ENCODE results near the gene RNF17.
"Not testable (repeated sequence)": the region's sequence is repeated elsewhere in the genome, so short reads cannot be mapped to it uniquely, and the experiment has no call there.

Gene RNF17

GRCh38 chr13:24742977-24743376 is 21.0 kb upstream of the RNF17 start:
- no peak for DNase-seq

DNA sequence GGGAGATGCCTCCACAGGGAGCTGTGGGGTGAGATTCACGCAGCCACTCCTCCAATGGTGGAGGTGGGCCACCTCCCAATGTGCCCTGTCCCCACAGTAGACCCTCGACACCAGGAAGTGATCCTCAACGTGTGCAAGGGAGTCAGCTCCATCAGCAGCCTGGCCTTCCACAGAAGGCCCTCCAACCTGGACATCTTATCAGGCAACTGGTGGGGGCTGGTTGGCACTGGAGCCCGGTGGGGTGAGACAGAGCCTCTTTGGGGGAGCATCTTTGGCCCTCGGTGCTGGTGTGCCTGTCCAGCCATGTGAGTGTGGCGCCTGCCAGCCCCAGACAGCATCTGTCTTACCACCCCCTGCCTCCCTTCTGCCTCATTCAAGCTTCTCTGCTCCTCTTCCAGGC is 19.7 kb upstream of the RNF17 start:
- no peak for DNase-seq

DNA sequence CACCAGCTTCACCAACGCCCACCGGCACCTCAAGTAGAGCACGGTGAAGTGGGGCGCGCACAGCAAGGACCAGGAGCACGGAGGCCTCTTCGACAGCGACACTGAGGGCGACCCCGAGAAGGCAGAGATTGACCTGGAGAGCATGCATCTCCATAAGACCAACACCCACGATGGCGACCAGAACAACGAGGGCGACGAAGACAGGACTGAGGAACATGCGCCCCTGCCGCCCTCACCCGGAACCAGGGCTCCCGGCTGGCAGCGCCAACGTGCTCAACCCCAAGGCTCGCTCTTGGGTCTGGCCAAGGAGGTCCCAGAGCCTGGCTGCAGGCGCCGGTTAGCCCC is 18.5 kb upstream of the RNF17 start:
- no peak for DNase-seq

DNA sequence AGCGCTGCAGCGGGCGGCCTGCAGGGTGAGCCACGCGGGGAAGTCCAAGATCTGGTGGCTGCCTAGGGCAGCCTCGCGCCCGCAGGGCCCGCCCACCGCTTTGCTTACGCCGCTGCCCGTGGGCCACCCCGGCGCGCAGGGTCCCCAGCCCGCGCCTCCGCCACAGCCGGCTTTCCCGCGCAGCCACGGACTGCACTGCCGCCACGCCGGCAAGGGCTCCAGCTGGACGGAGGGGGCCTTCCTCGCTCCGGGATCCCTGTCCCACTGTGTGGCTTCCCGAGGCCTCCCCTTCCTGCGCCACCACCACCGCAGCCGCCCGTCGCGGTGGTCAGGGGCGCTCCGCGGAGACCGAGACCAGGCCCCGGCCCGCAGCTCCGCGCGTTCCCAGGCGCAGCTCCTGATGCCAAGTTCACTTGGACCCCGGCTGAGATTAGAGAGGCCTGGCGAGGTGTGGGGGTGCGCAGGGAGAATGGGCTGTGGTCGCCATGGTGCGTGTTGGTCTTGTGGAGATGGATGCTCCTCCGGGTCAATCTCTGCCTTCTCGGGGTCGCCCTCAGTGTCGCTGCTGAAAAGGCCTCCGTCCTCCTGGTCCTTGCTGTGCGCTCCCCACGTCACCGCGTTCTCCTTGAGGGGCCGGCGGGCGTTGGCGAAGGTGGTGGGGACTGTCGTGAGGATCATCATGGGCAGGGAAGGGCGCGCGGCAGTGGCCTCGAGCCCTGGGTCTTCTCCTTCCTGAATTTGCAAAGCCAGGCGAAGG is 17.9 kb upstream of the RNF17 start:
- DNase-seq, result no peak

DNA sequence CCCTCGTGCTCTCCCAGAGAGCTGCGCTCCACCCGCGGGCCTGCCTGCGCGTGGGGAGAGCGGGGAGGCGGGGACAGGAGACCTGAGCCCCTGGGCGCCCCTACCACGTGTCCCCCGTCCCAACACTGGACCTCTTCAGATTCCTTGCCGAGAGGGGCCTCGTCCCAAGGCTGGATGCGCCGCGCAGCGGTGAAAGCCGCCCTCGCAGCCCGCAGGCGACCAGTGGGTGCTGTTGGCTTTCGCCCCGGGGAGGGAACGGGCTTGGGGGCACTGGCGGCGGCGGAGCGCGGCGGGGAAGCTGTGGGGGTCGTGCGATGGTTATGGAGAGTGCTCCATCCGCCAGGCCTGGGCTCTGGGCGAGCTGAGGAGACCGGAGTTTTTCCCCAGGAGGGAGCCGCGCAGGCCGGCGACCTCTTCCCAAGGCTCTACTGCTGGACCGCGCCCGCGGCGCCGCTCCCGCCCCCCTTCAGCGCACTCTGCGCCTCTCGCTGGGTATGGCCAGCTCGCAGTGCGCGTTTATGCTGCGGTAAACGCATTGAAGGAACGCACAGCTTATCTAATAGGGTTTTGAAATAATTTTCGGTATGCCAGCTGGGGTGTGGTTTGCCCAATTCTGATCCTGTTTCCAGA is 17.2 kb upstream of the RNF17 start:
- peak; percentile 8 for DNase-seq

GRCh38 chr13:24747248-24748060 is 16.5 kb upstream of the RNF17 start:
- peak; percentile 5 for DNase-seq

DNA sequence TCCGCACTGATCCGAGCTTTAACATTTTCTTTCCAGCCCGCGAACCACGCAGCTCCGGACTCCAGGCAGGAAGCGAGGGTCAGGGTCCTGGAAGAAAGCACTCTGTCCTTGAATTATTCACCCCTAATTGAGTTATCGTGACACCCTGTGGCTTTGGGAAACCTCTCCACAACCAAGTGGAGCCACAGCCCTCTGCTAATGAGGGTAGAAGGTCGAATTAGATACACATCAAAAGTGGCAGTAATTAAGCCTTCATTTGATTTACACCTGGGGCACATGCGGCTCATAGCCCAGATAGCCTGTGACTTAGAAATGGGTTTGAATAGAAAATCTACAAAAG is 15.9 kb upstream of the RNF17 start:
- DNase-seq, result no peak

DNA sequence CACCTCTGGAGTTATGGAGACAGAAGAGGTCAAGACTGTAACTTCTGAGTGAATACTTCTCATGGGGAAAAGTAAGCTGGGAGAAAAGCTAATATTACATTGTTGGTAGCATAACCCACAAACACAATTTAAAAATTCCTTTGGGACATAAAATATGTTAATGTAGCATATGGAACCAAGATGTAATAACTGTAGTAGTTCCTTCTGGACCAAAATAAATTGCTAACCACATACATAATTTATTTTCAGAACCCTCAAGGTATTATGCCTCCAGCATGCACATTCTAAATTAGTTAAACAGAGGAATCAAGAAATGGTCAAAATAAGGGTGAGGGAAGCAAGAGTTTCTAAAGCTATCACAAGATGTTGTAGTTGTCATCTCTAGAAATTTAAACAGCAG is 4.8 kb upstream of the RNF17 start:
- no peak for DNase-seq

DNA sequence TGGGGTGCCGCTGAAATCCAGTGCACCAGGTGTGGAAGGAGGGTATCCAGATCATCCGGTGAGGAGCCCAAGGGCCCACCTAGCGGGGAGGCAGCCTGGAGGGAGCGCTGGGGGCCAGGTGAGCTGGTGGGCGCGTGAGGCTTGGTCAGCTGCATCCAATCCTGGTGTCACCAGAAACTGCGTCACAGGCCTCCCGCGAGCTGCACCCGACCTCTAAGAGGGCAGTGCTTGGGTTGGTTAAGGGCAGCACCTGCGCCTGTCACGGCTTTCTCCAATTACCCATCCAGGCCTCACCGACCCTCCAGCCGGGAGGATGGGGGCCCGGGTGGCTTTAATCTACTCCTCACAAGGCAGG is 284 bp downstream of the RNF17 start:
- no peak for DNase-seq

DNA sequence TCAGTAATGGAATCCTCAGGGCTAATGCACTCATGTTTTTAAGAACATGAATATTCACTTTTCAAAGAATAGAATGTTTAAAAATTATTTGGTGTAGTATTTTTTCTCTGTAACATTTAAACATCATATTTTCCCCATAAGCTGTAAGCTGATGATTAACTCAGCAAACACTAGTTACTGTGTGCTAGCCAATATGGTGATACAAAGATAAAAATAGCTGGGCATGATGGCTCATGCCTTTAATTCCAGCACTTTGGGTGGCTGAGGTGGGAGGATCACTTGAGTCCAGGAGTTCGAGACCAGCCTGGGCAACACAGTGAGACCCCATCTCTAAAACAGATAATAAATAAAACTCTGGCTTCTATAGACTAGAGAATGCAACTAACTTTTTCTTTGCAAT is 13.2 kb downstream of the RNF17 start:
- no peak for DNase-seq

DNA sequence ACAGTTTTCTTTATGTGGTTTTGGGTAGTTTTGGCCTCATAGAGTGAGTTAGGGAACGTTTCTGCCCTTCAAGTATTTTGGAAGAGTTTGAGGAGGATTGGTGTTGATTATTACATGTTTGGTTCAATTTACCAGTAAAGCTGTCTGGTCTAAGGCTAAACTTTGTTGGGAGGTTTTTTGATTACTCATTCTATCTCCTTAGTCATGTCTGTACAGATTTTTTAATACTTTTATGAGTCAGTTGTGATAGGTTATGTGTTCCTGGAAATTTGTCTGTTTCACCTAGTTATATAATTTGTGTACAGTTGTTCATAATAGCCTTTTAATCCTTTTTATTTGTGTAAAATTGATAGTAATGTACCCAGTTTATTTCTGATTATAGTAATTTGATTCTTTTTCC is 20.4 kb downstream of the RNF17 start:
- no peak for DNase-seq

- DNase-seq, result no peak
These were observed 24.6 kb downstream of the RNF17 start for GRCh38 chr13:24788538-24788937.

DNA sequence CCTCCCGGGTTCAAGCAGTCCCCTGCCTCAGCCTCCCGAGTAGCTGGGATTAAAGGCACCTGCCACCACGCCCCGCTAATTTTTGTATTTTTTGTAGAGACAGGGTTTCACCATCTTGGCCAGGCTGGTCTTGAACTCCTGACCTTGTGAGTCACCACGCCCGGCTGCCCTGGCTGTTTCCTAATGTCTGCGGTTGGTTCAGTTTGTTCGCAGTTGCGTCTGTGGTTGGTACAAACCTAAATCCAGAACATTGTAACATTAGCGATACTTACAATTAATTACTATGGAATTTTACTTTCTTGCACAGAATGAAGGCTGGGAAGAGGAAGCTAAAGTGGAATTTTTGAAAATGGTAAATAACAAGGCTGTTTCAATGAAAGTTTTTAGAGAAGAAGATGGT is 38.1 kb downstream of the RNF17 start:
- no peak for DNase-seq

- no peak for DNase-seq
These were observed 57.2 kb downstream of the RNF17 start for GRCh38 chr13:24821207-24821606.

DNA sequence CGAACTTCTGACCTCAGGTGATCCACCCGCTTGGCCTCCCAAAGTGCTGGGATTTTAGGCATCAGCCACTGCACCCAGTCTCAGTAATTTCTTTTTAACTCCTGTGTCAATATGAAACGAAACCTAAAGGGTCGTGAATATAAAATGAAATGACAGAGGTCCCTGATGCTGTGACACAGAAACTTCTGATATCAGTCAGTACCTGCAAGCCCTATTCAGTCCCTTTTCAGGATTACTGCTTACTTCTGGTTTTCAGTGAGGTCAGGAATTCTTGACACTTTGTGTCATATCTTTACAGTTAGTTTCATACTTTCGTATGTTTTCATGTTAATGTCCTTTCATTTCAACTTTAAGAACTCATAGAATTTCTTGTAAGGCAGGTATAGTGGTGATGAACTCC is 58.7 kb downstream of the RNF17 start:
- DNase-seq, result no peak

- DNase-seq, result not testable (repeated sequence)
These were observed 59.2 kb downstream of the RNF17 start for GRCh38 chr13:24823122-24823710.

- no peak for DNase-seq
These were observed 63.8 kb downstream of the RNF17 start for GRCh38 chr13:24827799-24828198.

DNA sequence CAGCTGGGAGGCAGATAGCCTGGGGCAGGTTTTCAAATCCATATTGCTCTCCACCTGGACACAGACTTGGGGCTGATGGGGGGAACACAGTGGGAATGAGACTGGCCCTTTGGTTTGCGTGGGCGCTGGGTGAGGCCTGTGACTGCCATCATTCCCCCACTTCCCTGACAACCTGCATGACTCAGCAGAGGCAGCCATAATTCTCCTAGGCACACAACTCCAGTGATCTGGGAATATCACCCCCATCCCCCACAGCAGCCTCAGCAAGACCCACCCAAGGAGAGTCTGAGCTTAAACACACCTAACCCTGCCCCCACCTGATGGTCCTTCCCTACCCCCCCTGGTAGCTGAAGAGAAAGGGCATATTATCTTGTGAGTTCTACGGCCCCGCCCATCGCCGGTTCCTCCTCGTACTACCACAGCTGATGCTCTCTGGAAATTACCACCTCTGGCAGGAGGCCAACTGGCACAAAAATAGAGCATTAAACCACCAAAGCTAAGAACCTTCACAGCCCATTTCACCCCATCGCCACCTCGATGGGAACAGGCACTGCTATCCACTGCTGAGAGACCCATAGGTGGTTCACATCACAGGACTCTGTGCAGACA is 71.0 kb downstream of the RNF17 start:
- no peak for DNase-seq

DNA sequence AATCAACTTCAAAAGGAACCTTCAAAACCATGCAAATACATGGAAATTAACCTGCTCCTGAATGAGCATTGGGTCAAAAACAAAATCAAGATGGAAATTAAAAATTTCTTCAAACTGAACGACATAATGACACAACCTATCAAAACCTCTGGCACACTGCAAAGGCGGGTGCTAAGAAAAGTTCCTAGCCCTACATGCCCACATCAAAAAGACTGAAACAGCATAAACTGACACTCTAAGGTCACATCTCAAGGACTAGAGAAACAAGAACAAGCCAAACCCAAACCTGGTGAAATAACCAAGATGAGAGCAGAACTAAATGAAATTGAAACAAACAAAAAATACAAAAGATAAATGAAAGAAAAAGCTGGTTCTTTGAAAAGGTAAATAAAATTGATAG is 73.6 kb downstream of the RNF17 start:
- not testable (repeated sequence) for DNase-seq

- peak; percentile 22 for DNase-seq
These were observed 78.7 kb downstream of the RNF17 start for GRCh38 chr13:24842549-24843274.

GRCh38 chr13:24851546-24851945 is 87.6 kb downstream of the RNF17 start:
- DNase-seq, result peak; percentile 33

DNA sequence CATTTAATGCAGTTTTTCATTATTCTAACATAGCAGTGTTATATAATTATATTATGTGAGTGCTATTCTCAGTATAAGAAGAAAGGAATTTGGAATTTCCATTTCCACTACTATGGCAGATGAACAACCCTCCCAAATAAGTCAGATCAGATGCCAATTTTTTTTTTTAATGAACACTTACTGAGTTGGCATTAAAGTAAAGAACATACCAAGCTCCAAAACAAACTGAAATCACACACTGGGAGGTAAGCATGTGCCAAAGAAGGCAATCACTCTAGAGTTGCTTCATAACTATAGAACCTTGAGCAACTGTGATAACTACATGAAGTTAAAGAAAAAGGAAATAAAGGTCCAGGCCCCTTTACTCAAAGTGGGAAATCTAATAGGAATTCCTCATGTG is 90.3 kb downstream of the RNF17 start:
- DNase-seq, result no peak

DNA sequence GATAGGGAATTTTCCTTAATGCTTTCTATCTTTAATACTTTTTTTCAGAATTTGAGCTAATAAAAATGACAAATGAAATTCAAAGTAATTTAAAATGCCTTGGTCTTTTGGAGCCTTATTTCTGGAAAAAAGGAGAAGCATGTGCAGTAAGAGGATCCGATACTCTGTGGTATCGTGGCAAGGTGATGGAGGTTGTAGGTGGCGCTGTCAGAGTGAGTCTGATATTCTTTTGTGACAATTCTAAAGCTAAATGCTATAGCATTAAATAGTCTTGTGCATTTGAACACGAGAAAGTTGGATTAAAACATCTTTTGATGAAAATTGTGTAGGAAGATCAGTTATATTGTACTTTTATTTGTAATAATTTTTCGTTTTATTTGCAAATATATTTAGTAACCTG is 95.0 kb downstream of the RNF17 start:
- DNase-seq, result no peak
